NCI-H2107 (cell line): ENCODE data around the gene CSF3.

Experiments
- DNase-seq: peaks from one replicate; lab custom pipeline; 2025; lab: John Stamatoyannopoulos, UW

Gene CSF3

GRCh38 chr17:40015005-40015997, at the start of gene CSF3:
CSF3 (plus strand) TSS chr17:40015440; CDS start chr17:40015475, 35 bp downstream.
- no peak for DNase-seq

- DNase-seq, result no peak
These were observed 48.5 kb upstream of the CSF3 start for GRCh38 chr17:39966771-39967170.

DNA sequence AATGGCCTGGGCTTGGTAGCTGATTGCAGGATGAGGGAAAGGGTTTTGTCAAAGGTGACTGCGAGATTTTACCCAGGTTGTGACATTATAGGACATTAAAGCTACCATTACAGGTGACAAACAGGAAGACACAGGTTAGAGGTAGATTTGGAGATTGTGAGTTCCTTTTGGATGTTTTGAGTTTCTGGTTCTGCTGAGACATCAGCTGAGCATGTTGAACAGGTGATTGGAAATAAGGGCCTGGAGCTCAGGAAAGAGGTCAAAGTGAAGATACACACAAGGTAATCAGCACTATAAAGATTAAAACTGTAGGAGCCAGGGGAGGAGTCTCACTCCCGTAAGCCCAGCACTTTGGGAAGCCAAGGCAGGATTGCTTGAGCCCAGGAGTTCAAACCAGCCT, 46.5 kb upstream of the CSF3 start:
- no peak for DNase-seq

- no peak for DNase-seq
These were observed 45.9 kb upstream of the CSF3 start for GRCh38 chr17:39969375-39969774.

DNA sequence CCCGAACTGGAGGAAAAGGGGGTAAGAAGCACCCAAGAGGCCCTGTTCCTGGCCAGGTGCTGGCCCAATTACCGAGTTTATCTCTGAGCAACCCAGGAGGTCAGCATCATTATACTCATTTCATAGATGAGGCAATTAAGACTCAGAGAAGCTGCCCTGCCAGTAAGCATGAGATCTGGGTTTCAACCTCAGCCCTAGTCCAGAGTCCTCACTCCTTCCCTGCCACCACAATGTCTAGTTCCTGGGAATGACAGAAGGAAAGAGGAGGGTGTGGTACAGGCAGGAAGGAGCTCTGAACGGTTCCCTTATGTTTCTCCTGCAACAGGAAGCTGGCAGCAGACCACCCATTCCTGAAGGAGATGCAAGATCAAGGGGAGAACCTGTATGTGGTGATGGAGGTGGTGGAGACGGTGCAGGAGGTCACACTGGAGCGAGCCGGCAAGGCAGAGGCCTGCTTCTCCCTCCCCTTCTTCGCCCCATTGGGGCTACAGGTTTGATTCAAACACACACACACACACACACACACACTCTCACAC, 45.0 kb upstream of the CSF3 start:
- DNase-seq, result no peak

DNA sequence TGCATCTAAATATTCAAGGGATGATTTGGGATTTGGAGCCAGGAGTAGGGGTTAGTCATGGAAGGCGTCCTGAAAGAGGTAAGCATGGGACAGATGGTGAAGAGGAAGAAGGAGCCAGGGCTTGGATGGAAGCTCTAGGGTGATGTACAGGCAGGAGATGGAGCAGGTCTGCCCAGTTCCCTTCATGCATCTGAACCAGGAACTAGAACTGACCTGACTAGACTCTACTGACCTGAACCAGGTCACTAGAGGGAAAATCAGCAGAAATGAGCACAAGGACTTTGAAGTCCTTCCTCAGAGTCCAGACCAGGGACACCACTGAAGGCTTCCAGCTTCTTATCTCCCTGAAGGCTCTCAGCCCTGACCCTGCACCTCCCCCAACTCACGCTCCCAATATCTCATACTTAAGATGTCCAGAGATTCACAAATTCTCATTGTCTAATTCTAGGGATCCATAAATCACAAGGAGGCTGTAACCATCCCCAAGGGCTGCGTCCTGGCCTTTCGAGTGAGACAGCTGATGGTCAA, 44.1 kb upstream of the CSF3 start:
- DNase-seq, result no peak

- DNase-seq, result no peak
These were observed 43.0 kb upstream of the CSF3 start for GRCh38 chr17:39972271-39972670.

DNA sequence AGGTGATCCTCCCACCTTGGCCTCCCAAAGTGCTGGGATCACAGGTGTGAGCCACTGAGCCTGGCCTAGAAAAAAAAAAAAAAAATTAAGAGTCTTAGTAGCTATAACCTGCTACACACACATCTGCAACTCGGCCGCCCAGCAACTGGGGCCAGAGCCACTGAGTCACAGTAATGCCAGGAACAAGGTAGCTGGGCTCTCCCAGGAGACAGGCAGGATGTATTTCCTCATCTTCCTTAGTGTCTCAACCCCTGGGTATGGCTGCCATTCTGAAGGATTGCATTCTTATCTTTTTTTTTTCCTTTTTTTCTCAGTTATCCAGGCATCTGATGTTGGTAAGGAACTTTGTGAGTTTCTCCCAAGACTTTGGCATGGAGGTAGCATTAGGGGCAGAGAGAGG, 41.7 kb upstream of the CSF3 start:
- DNase-seq, result no peak

DNA sequence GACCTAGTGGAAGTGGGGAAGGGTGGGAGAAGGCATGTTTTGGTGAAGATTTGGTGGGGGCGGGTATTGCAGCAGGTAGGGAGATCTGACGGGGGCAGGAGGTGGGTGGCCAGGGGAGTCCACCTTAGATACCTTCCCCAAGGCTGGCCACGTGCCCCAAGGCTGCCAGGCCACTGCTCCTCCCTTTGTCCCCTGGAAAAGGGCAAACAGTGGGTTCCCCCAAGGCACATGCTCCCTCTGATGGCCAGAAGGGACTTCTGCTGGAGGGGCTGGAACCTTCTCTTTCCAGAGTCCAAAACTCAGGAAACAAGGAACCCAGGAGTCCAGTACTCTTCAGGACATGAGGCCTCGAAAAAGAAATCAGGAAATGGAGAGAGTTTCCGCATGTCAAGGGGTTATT, 40.8 kb upstream of the CSF3 start:
- DNase-seq, result no peak

DNA sequence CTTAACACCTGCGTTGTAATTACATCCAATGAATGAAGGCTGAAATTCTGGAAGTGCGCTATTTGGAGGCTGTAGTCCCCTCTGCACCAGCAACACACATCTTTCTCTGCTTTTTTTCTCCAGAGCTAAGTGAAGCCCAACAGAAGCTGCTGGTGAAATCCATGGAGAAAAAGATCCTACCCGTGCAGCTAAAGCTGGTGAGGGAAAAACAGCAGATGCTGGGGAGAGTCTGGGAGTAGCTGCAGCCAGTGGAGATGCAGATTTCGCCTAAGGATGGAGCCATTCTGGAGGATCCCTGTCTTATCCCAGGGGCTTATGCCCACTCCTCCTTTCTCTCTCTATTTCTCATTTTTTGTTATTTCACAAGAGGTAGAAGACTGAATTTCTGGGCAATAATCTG, 39.4 kb upstream of the CSF3 start:
- no peak for DNase-seq

- no peak for DNase-seq
These were observed 36.1 kb upstream of the CSF3 start for GRCh38 chr17:39979016-39979670.

DNA sequence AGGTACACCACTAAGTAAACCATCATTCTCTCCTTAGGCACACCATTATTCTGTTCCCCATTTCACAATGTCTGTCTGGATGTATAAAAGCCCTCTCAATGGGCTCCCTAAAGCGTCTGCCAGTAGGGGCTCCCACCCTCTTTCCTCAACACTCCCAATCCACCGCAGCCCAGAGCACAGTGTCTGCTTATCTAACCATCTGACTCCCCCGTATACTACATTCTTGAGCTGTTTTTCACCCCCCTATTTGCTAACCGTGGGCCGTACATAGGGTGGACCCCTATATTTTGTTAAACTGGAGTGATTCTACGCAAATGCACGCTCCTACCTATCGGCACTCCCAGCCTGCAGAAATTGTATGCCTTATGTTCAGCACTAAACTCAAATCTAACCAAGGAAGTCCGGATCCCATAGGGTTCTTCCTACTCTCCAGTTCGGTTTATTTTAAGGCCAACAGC, 35.3 kb upstream of the CSF3 start:
- DNase-seq, result no peak

GRCh38 chr17:39980351-39981206, 34.7 kb upstream of the CSF3 start, which contains the start of gene PSMD3:
PSMD3 (plus strand) TSS chr17:39980807; CDS start chr17:39980971, 164 bp downstream.
- DNase-seq, result peak; percentile 98

DNA sequence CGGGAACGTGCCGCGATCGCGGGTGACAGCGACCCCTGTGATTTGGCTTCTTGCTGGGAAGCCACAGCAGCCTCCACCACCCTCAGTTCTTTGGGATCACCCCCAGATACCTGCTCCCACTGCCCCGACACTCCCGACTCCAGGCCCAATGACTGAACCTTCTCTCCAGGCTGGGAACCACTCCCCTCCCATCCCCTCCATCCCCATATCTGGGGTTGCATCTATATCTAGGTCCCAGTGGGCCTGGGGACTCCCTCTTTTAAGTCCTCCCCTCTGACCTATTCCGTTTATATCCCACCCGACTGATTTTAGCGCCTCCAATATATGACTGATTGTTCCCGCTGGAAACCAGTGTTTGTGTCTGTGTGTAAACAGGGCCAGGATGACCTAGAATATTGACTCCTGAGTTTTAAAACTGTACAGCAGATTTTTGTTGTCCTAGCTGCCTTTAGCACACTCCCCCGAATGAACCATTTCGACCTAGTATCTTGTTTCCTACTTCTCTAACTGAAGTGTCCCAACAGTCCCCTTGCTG, 34.0 kb upstream of the CSF3 start:
- DNase-seq, result no peak

DNA sequence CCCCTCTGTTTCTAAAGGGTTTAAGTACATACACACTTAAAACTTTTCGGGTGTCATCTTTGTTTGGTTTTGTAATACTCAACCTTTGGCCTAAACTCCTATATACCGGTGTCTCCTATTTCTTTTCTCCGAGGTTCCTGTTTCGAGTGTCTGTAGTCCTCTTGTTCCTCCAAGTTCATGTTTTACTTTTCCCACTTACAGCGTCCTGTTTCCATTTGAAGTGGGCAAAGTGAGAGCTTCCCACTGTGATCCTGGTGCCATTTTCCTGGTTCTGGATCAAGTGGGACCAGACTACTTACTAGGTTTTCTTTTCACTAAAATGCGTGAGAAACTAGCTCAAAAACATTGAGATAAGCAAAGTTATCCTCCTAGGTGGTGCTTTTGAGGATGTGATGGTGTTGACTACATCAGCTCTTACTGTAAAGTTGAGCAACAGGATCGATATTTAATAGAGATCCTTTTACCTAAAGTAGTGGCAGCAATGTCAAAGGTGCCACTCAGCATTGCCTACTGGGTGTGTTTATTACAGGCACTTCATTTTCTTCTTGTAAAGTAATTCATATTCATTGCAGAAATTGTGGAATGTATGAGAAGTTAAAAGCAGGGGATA, 33.4 kb upstream of the CSF3 start:
- DNase-seq, result no peak

GRCh38 chr17:39988206-39988810, 26.9 kb upstream of the CSF3 start:
- DNase-seq, result no peak

GRCh38 chr17:39994448-39994847, 20.8 kb upstream of the CSF3 start:
- DNase-seq, result no peak

DNA sequence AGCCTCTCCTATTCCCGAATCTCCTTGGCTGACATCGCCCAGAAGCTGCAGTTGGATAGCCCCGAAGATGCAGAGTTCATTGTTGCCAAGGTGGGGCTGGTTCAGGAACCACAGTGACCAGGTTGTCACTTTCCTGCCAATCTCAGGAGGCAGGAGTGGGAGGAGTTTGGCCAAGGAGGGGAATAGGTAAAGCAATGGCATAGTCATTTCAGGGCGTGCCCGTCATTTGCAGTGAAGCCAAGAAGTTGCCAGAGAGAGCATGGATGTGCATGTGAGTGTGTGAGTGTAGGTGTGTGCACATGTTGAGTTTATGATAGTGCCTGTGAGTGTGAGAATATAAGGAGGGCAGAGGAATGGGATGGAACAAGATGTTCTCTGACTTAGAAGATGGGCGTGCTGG, 19.8 kb upstream of the CSF3 start:
- no peak for DNase-seq

GRCh38 chr17:39996162-39996561, 19.1 kb upstream of the CSF3 start:
- DNase-seq, result no peak

DNA sequence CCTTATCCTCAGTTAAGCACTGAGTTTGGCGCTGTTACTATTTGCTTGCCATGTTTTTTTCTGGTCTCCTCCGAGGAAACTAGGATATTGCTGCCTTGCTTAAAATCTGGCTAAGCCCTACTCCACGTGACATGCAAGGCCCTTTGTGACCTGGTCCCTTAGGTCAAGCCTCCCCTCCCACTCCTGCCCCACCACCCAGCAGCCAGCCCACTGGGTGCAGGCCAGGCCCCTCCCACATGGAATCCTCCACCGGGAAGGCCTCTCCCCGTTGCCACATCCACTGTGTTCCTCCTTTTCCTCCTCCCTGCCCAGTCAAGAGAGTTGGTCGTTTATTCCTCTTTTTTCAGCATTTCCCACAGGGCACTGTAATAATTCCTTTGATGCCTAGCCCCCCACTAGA, 18.4 kb upstream of the CSF3 start:
- DNase-seq, result no peak
